ENCODE data around the gene TEX22. TPM values are rescaled to one million over a fixed set of nuclear protein-coding genes. Genes with fewer than 3 reads are reported as not detected.

Gene TEX22
- total RNA-seq, 4 donors from 2014 or later, result under 0.01 to 0.19 (median 0.17) TPM; not detected in 1

DNA sequence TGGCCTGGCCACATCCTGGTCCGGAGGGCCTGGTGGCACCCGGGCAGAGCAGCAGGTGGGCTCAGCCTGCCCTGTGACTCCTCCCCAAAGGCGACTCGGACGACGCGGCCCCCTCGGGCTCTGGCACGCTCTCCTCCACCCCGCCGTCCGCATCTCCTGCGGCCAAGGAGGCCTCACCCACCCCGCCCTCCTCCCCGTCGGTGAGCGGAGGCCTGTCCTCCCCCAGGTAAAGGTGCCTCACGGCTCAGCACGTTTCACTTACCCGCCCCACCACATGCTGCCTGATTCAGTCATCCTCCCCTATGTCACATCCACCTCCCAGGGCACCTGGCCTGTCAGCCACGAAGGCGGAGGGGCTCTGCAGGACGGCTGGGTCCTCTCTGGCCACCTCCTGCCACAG lies 6.8 kb upstream of the TEX22 start:
- 94% methylated on average over 10 of the region's 23 CpGs for WGBS
- Histone ChIP-seq H3K36me3 (peaks cover 0 to 71% (median 54%) of the 10 kb centered on the region in 4 donors), H3K27ac (replicated peaks in 1 of 4) (no peak overlapping the region), H3K9me3 (no peaks in the 10 kb centered on the region), H3K27me3 (no peaks in the 10 kb centered on the region), H3K4me1 (peaks cover 0 to 26% (median 16%) of the 10 kb centered on the region in 4 donors), H3K4me3 (no peak overlapping the region)
- DNase-seq (ENCODE audit: extremely low spot score), result no peak
- no peak for TF ChIP-seq EP300 (IDR thresholded peaks at IDR 0.05)
- TF ChIP-seq, protein P1, sequence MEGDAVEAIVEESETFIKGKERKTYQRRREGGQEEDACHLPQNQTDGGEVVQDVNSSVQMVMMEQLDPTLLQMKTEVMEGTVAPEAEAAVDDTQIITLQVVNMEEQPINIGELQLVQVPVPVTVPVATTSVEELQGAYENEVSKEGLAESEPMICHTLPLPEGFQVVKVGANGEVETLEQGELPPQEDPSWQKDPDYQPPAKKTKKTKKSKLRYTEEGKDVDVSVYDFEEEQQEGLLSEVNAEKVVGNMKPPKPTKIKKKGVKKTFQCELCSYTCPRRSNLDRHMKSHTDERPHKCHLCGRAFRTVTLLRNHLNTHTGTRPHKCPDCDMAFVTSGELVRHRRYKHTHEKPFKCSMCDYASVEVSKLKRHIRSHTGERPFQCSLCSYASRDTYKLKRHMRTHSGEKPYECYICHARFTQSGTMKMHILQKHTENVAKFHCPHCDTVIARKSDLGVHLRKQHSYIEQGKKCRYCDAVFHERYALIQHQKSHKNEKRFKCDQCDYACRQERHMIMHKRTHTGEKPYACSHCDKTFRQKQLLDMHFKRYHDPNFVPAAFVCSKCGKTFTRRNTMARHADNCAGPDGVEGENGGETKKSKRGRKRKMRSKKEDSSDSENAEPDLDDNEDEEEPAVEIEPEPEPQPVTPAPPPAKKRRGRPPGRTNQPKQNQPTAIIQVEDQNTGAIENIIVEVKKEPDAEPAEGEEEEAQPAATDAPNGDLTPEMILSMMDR (IDR thresholded peaks at IDR 0.05), result no peak
- TF ChIP-seq POLR2A (IDR thresholded peaks at IDR 0.05; ENCODE audit: low read depth), result no peak
- TF ChIP-seq POLR2AphosphoS5 (IDR thresholded peaks at IDR 0.05), result no peak
- intact Hi-C loops (cut with DNase I), result no loop called here

- intact Hi-C loops (cut with DNase I), result no loop called here
- WGBS, result 90% methylated on average over 19 of the region's 40 CpGs
- Histone ChIP-seq H3K27ac (replicated peaks in 1 of 4) (no peak overlapping the region), H3K4me1 (peaks cover 4 to 31% (median 24%) of the 10 kb centered on the region in 4 donors), H3K27me3 (no peaks in the 10 kb centered on the region), H3K9me3 (no peaks in the 10 kb centered on the region), H3K4me3 (no peak overlapping the region), H3K36me3 (peaks cover 0 to 62% (median 45%) of the 10 kb centered on the region in 4 donors)
- TF ChIP-seq, protein P1 (IDR thresholded peaks at IDR 0.05), result no peak
- TF ChIP-seq EP300 (IDR thresholded peaks at IDR 0.05), result no peak
- no peak for TF ChIP-seq POLR2A (IDR thresholded peaks at IDR 0.05; ENCODE audit: low read depth)
- TF ChIP-seq POLR2AphosphoS5 (IDR thresholded peaks at IDR 0.05), result no peak
- DNase-seq (ENCODE audit: extremely low spot score), result no peak
Measured at GRCh38 chr14:105392131-105393090, 5.9 kb upstream of the TEX22 start.

- Histone ChIP-seq H3K4me1 (peaks cover 8 to 37% (median 31%) of the 10 kb centered on the region in 4 donors), H3K9me3 (no peaks in the 10 kb centered on the region), H3K36me3 (peaks cover 0 to 55% (median 37%) of the 10 kb centered on the region in 4 donors), H3K27ac (replicated peaks in 1 of 4) (no peak overlapping the region), H3K27me3 (no peaks in the 10 kb centered on the region), H3K4me3 (no peak overlapping the region)
- intact Hi-C loops (cut with DNase I), result no loop called here
- TF ChIP-seq EP300 (IDR thresholded peaks at IDR 0.05) (no peak), POLR2A (IDR thresholded peaks at IDR 0.05; ENCODE audit: low read depth) (no peak), POLR2AphosphoS5 (IDR thresholded peaks at IDR 0.05) (no peak)
- TF ChIP-seq, protein P1 (IDR thresholded peaks at IDR 0.05), result no peak
- DNase-seq (ENCODE audit: extremely low spot score), result no peak
- WGBS, result 84% methylated on average over 10 of the region's 14 CpGs
Measured at GRCh38 chr14:105393151-105393550, 5.2 kb upstream of the TEX22 start.

DNA sequence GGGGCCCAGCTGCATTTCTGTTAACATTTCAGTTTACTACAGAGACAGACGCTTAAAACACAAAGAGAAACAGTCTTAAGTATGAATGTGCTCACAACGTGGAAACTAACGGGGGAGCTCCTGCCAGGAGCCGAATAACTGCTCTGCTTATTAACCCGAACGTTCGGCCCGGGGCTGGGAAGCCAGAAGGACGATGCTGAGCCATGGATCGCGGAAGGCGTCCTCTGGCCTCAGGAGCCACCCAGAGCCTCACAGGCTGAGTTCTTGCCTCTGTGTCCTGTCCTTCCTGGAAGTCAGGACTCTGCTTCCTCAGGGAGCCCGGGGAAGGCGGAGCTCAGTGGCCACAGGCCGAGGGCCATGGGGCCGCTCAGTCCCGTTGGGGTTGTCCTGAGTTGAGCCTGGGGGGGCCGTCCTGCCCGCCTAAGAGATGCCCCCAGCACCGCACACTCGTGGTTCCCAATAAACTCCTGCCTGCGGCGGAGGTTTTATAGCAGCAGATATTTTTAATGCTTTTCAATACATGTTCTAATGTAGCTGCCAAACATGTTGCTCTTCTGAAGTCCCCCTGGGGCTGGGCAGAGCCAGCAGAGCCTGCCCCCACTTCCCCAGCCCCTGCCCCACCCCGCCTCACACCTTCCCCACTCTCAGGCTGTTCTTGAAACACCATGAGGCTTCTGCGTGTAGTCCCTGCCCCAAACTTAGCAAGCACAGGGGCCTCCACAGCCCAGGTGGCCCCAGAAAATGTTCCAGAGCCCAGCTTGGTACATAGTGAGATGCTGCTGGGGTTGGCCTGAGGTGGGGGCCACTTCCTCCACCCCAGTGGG lies 3.4 kb upstream of the TEX22 start:
- DNase-seq (ENCODE audit: extremely low spot score), result no peak
- peaks cover 18 to 40% (median 35%) of the 10 kb centered on the region in 4 donors for H3K4me1 ChIP-seq
- H3K27ac ChIP-seq (replicated peaks in 1 of 4), result no peak overlapping the region
- WGBS, result 80% methylated on average over 24 of the region's 25 CpGs
- no peak overlapping the region for H3K4me3 ChIP-seq
- H3K9me3 ChIP-seq, result no peaks in the 10 kb centered on the region
- H3K27me3 ChIP-seq, result no peaks in the 10 kb centered on the region
- TF ChIP-seq POLR2A (IDR thresholded peaks at IDR 0.05; ENCODE audit: low read depth), result no peak
- TF ChIP-seq, protein P1 (IDR thresholded peaks at IDR 0.05), result no peak
- TF ChIP-seq EP300 (IDR thresholded peaks at IDR 0.05), result no peak
- TF ChIP-seq POLR2AphosphoS5 (IDR thresholded peaks at IDR 0.05), result no peak
- peaks cover 0 to 49% (median 28%) of the 10 kb centered on the region in 4 donors for H3K36me3 ChIP-seq
- intact Hi-C loops (cut with DNase I), result no loop called here

Measured in esophagus muscularis mucosa (tissue), 4 donors.